WERI-Rb-1 (cell line): ENCODE results near the gene MUC5B.

Source experiments
- DNase-seq: peaks from one replicate; pipeline ENCODE4 v3.0.0-alpha.2; 2020
- H3K27ac ChIP-seq: fragments of 250-450 bp; sonication (Bioruptor Pico); 2 replicates; pipeline ENCODE4 v1.5.1; 2020; ENCODE audit warnings: mild to moderate bottlenecking, moderate library complexity
- H3K27me3 ChIP-seq: fragments of 250-450 bp; sonication (Bioruptor Pico); 2 replicates; pipeline ENCODE4 v1.5.1; 2021; ENCODE audit warnings: mild to moderate bottlenecking, low read depth, moderate library complexity; ENCODE audit not compliant: insufficient read depth, severe bottlenecking
- H3K36me3 ChIP-seq: fragments of 250-450 bp; sonication (Bioruptor Pico); 2 replicates; pipeline ENCODE4 v1.5.1; 2020; ENCODE audit warnings: mild to moderate bottlenecking, moderate library complexity
- H3K4me3 ChIP-seq: 2 replicates; pipeline ENCODE4 v1.5.1; 2011; ENCODE audit warnings: low read depth, mild to moderate bottlenecking, control low read depth, low read length
- H3K9me3 ChIP-seq: fragments of 250-450 bp; sonication (Bioruptor Pico); 2 replicates; pipeline ENCODE4 v1.5.1; 2021; ENCODE audit warnings: mild to moderate bottlenecking, moderate library complexity; ENCODE audit not compliant: severe bottlenecking
- CTCF ChIP-seq: IDR thresholded peaks from 2 replicates; pipeline ENCODE4 v1.5.1; 2011; ENCODE audit warnings: low read depth, mild to moderate bottlenecking, control low read depth, inconsistent platforms, low read length

Gene MUC5B

GRCh38 chr11:1220941-1221721 lies 1.7 kb upstream of the MUC5B start:
- Histone ChIP-seq H3K36me3 (no peaks in the 10 kb centered on the region), H3K27ac (no peak overlapping the region), H3K4me3 (no peak overlapping the region), H3K9me3 (no peaks in the 10 kb centered on the region), H3K27me3 (no peaks in the 10 kb centered on the region)
- DNase-seq: no peak
- no peak for TF ChIP-seq CTCF

GRCh38 chr11:1221848-1222311 lies 986 bp upstream of the MUC5B start:
- Histone ChIP-seq H3K4me3 (no peak overlapping the region), H3K9me3 (no peaks in the 10 kb centered on the region), H3K36me3 (no peaks in the 10 kb centered on the region), H3K27me3 (no peaks in the 10 kb centered on the region), H3K27ac (no peak overlapping the region)
- TF ChIP-seq CTCF: no peak
- no peak for DNase-seq

- DNase-seq: peak; percentile 6
- no peaks in the 10 kb centered on the region for H3K36me3 ChIP-seq
- no peak overlapping the region for H3K27ac ChIP-seq
- no peaks in the 10 kb centered on the region for H3K27me3 ChIP-seq
- H3K9me3 ChIP-seq: no peaks in the 10 kb centered on the region
- no peak overlapping the region for H3K4me3 ChIP-seq
- no peak for TF ChIP-seq CTCF
Observed at GRCh38 chr11:1223346-1224110, 662 bp downstream of the MUC5B start.

GRCh38 chr11:1224111-1224490 lies 1.2 kb downstream of the MUC5B start:
- no peaks in the 10 kb centered on the region for H3K27me3 ChIP-seq
- H3K4me3 ChIP-seq: no peak overlapping the region
- H3K27ac ChIP-seq: no peak overlapping the region
- H3K36me3 ChIP-seq: no peaks in the 10 kb centered on the region
- TF ChIP-seq CTCF: no peak
- no peaks in the 10 kb centered on the region for H3K9me3 ChIP-seq
- no peak for DNase-seq

GRCh38 chr11:1224491-1225385 lies 1.9 kb downstream of the MUC5B start:
- TF ChIP-seq CTCF: no peak

More at GRCh38 chr11:1224491-1225385, 1.9 kb downstream of the MUC5B start:
- H3K27me3 ChIP-seq: no peaks in the 10 kb centered on the region
- H3K27ac ChIP-seq: no peak overlapping the region
- peak; percentile 26 for DNase-seq
- H3K4me3 ChIP-seq: no peak overlapping the region
- no peaks in the 10 kb centered on the region for H3K9me3 ChIP-seq
- H3K36me3 ChIP-seq: no peaks in the 10 kb centered on the region
